ENCODE measurements around the gene DIAPH1.

The DIAPH1 gene

GRCh38 chr5:141475625-141476131 is 143.1 kb downstream of the DIAPH1 start, which contains the start of gene PCDHGC3:
TSS of gene PCDHGC3 (plus strand) at chr5:141475966. CDS start at chr5:141476117, 151 bp downstream.
- no peaks in the 10 kb centered on the region for H3K9me3 Mint-ChIP-seq (ENCODE audit: low read depth)
- no peak within 1 kb of the TSS for H3K27ac Mint-ChIP-seq
- H3K4me3 Mint-ChIP-seq = peak within 1 kb of the TSS; percentile 94
- H3K36me3 Mint-ChIP-seq = no peaks in the 10 kb centered on the region
- peaks cover 25% of the 10 kb centered on the region for H3K4me1 Mint-ChIP-seq (ENCODE audit: low read depth)
- H3K27me3 Mint-ChIP-seq = peaks cover 42% of the 10 kb centered on the region

- Mint-ChIP-seq H3K27ac (no peak overlapping the region), H3K36me3 (peaks cover 3% of the 10 kb centered on the region), H3K4me3 (no peak overlapping the region), H3K9me3 (ENCODE audit: low read depth) (no peaks in the 10 kb centered on the region), H3K4me1 (ENCODE audit: low read depth) (no peaks in the 10 kb centered on the region), H3K27me3 (peaks cover 15% of the 10 kb centered on the region)
These were observed 153.4 kb downstream of the DIAPH1 start for GRCh38 chr5:141465351-141465750.
